Measurements from ENCODE around the gene DLGAP3.

GRCh38 chr1:34906756-34907155 is 22.7 kb downstream of the DLGAP3 start:
- no peak for TF ChIP-seq POLR2A (IDR thresholded peaks at IDR 0.05)
- TF ChIP-seq CTCF (IDR thresholded peaks at IDR 0.05), result no peak
